ENCODE results near the gene STOX2. TPM values are rescaled to one million over a fixed set of nuclear protein-coding genes. Genes with fewer than 3 reads are reported as not detected.

STOX2 gene
- total RNA-seq, 4 donors from 2014 or later, result 2.1 to 9.0 (median 3.9) TPM

GRCh38 chr4:183968931-183969330 is 63.8 kb downstream of the STOX2 start:
- no peak for TF ChIP-seq CTCF (IDR thresholded peaks at IDR 0.05; ENCODE audit: low read depth)

GRCh38 chr4:183969596-183969995 is 64.5 kb downstream of the STOX2 start:
- TF ChIP-seq CTCF (IDR thresholded peaks at IDR 0.05; ENCODE audit: low read depth), result no peak

GRCh38 chr4:183971929-183972490 is 66.9 kb downstream of the STOX2 start:
- TF ChIP-seq CTCF (IDR thresholded peaks at IDR 0.05; ENCODE audit: low read depth), result no peak

- no peak for TF ChIP-seq CTCF (IDR thresholded peaks at IDR 0.05; ENCODE audit: low read depth)
Observed at GRCh38 chr4:183977707-183978106, 72.6 kb downstream of the STOX2 start.

DNA sequence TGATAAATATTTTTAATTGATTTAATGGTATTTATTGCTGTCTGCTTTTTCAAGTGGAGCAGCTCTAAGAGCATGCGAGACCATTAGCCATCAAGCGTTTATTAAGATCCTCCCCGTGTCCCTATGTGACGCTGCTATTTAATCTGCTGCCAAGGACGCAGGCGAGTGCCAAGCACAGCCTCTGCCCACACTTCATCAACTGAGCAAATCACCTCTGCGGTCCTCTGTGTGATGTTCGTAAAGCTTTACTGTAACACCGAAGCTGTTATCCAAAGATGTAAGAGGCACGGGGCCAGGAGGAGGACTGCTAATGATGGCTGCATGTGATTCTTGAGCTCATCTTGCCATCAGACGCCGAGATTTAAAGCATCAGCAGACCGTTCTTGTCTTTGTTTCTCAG is 79.5 kb downstream of the STOX2 start:
- TF ChIP-seq CTCF (IDR thresholded peaks at IDR 0.05; ENCODE audit: low read depth), result no peak

DNA sequence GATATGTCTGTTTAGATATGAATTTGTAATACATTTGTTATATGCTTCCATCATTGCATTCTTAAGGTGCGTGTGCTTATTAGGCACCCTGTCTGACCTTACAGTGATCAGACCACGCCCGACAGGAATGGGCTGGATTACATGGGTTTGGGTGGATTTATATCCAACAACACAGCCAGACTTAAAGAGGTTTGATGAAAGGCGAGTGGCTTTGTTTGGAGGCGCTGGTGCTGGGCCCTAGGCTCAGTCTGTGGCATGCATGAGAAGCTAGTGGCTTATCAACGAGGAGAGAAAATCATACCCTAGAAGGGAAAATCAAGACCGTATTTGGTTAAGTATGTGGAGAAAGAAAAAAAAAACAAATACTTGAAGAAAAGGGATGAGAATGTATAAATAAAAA is 80.7 kb downstream of the STOX2 start:
- TF ChIP-seq CTCF (IDR thresholded peaks at IDR 0.05; ENCODE audit: low read depth), result no peak

- TF ChIP-seq CTCF (IDR thresholded peaks at IDR 0.05; ENCODE audit: low read depth), result no peak
Observed at GRCh38 chr4:183986291-183986970, 81.3 kb downstream of the STOX2 start.

All from subcutaneous adipose tissue (tissue), 4 donors.